Body of pancreas (tissue), 4 donors: ENCODE data around the gene PTCHD4.

Experiments
- POLR2A ChIP-seq, 3 donors: fragments of 450-650 bp; IDR thresholded peaks; one replicate each; pipeline ENCODE4 v1.6.1; 2016; ENCODE audit warnings: antibody characterized with exemption in 3 of 3, mild to moderate bottlenecking in 2 of 3
- TF ChIP-seq, protein P1 (sequence below), 7 experiments: fragments of 450-650 bp in 4 of 7; fragments of 200-600 bp in 3 of 7; sonication (generic) in 3 of 7; IDR thresholded peaks; one replicate each; pipeline ENCODE4 v1.5.1; 2016 to 2019; ENCODE audit warnings: antibody characterized with exemption in 7 of 7

DNA sequence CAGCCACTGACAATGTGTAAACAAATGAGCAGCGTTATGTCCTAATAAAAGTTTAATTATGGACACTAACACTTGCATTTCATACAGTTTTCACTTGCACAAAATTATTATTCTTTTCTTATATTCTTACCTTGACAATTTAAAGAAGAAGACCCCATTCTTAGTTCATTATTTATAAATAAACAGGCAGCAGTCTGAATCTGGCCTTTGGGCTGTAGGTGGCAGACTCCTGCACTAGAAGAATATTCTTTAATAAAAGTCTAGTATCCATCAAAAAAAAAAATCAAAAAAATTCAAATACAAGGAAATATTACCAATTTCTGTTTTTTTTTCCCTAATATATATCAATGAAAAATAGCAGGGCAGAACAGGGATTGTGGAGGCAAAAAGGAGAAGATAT is 24.8 kb downstream of the PTCHD4 start:
- TF ChIP-seq, protein P1, sequence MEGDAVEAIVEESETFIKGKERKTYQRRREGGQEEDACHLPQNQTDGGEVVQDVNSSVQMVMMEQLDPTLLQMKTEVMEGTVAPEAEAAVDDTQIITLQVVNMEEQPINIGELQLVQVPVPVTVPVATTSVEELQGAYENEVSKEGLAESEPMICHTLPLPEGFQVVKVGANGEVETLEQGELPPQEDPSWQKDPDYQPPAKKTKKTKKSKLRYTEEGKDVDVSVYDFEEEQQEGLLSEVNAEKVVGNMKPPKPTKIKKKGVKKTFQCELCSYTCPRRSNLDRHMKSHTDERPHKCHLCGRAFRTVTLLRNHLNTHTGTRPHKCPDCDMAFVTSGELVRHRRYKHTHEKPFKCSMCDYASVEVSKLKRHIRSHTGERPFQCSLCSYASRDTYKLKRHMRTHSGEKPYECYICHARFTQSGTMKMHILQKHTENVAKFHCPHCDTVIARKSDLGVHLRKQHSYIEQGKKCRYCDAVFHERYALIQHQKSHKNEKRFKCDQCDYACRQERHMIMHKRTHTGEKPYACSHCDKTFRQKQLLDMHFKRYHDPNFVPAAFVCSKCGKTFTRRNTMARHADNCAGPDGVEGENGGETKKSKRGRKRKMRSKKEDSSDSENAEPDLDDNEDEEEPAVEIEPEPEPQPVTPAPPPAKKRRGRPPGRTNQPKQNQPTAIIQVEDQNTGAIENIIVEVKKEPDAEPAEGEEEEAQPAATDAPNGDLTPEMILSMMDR (IDR thresholded peaks at IDR 0.05): no peak
- no peak for TF ChIP-seq POLR2A (IDR thresholded peaks at IDR 0.05)
